ENCODE data around the gene ACYP1.
A peak's percentile ranks its signal among the peaks of the same experiment; 100 is the strongest.

Gene ACYP1

GRCh38 chr14:75010472-75011093 lies 53.2 kb downstream of the ACYP1 start:
- H3K4me3 ChIP-seq (ENCODE audit: control insufficient read depth, low read depth, low read length) = no peak overlapping the region
- TF ChIP-seq, protein P1, sequence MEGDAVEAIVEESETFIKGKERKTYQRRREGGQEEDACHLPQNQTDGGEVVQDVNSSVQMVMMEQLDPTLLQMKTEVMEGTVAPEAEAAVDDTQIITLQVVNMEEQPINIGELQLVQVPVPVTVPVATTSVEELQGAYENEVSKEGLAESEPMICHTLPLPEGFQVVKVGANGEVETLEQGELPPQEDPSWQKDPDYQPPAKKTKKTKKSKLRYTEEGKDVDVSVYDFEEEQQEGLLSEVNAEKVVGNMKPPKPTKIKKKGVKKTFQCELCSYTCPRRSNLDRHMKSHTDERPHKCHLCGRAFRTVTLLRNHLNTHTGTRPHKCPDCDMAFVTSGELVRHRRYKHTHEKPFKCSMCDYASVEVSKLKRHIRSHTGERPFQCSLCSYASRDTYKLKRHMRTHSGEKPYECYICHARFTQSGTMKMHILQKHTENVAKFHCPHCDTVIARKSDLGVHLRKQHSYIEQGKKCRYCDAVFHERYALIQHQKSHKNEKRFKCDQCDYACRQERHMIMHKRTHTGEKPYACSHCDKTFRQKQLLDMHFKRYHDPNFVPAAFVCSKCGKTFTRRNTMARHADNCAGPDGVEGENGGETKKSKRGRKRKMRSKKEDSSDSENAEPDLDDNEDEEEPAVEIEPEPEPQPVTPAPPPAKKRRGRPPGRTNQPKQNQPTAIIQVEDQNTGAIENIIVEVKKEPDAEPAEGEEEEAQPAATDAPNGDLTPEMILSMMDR (conservative IDR thresholded peaks at IDR 0.05; ENCODE audit: control insufficient read depth, insufficient read depth, low read depth, low read length) = no peak
- peak; percentile 37 for DNase-seq (ENCODE audit: low read depth)

GRCh38 chr14:75009176-75009575 lies 54.6 kb downstream of the ACYP1 start:
- no peak overlapping the region for H3K4me3 ChIP-seq (ENCODE audit: control insufficient read depth, low read depth, low read length)
- DNase-seq (ENCODE audit: low read depth) = no peak
- TF ChIP-seq, protein P1 (conservative IDR thresholded peaks at IDR 0.05; ENCODE audit: control insufficient read depth, insufficient read depth, low read depth, low read length) = no peak

- no peak overlapping the region for H3K4me3 ChIP-seq (ENCODE audit: control insufficient read depth, low read depth, low read length)
- TF ChIP-seq, protein P1 (conservative IDR thresholded peaks at IDR 0.05; ENCODE audit: control insufficient read depth, insufficient read depth, low read depth, low read length) = no peak
- DNase-seq (ENCODE audit: low read depth) = no peak
These were observed 58.5 kb downstream of the ACYP1 start for GRCh38 chr14:75005357-75005756.

- DNase-seq (ENCODE audit: low read depth) = no peak
- TF ChIP-seq, protein P1 (conservative IDR thresholded peaks at IDR 0.05; ENCODE audit: control insufficient read depth, insufficient read depth, low read depth, low read length) = no peak
- H3K4me3 ChIP-seq (ENCODE audit: control insufficient read depth, low read depth, low read length) = peak overlapping the region; percentile 96
These were observed 60.4 kb downstream of the ACYP1 start for GRCh38 chr14:75003250-75004027.

Measured in fibroblast of mammary gland (primary cell).